Measurements from ENCODE around the gene PACS1.

PACS1 gene

DNA sequence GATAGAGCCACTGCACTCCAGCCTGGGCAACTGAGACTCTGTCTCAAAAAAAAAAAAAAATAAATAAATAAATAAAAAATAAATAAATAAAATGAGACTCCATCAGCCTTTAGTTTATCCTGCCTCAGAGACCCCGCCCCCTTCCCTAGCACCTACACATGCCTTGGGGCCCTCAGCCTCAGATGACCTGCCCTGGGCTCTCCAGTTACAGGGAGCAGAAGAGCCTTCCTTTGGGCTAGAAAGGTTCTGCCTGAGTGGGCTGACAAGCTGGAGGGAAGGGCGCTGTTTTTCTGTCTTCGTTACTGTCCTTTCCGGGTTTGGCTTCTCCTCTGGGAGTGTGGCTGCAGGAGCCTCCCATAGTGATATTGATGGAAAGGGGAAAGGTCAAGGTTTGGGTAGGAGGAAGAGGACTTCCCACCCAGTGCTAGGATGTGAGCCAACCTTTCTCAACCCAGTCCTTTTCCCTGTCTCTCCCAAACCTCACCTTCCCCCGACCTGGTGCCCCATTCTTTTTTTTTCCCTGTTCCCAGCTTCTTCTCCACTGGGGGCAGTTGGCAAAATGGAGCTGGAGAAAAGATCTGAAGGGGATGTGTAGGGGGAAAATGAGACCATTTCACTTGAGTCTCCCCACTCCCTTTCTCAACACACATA is 19.4 kb upstream of the PACS1 start:
- no peak for DNase-seq

DNA sequence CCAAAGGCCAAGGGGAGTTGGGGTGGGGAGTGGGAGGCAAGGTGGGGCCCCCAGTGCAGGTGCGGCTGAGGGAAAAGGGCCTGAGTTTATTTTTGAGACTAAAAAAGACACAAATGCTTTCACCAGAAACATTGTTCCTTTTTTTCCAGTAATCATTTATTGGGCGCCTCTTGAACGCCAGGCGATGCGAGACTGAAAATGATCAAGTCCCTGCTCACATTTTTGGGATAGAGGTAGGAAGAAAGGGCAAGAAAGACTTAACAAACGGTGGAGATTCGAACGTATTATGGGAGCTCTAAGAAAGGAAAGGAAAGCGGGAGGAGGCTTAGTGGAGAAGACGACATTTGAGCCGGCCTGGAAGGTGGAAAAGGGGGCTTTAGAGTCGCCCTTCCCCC is 18.7 kb upstream of the PACS1 start:
- no peak for DNase-seq

DNA sequence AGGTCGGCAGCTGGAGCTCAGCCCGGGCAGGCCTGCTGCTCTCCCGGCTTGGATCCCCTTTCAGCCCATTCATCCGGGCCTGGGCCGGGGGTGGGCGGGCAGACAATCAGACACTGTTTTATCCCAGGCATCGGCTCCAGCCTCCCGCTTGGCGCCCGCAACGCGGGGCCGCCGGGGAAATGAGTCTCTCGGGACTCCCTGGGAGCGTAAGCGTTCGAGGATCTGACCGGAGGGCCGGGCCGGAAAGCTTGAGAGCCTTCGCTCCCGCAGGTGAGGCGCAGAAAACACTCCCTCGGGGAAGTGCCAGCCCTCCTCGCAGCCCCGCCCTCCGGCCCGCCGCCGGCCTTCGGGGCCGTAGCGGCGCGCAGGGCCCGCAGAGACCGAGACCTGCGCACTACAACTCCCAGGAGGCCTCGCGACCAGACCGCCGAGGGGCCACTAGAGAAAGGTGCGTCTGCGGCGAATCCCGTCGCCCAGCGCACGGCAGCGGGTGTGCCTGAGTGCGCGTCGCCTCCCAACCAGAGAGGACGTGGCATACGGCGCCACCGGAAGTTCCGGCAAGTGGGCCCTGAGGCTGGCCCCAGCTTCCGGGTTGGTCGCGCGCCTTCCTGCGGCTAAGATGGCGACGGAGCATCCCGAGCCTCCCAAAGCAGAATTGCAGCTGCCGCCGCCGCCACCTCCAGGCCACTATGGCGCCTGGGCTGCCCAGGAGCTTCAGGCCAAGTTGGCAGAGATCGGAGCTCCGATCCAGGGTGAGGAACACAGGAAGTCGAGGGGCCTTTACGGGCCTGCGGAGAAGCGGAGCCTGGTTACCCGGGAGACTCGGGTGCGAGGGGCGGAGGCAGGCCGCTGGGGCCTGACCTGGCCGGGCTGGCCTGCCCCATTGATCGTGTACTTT is 18.1 kb upstream of the PACS1 start, which contains the start of gene SF3B2:
Gene SF3B2 (plus strand): TSS at position 599 of the 898 bp plus-strand sequence. CDS start 21 bp downstream, at position 620.
- peak; percentile 78 for DNase-seq

DNA sequence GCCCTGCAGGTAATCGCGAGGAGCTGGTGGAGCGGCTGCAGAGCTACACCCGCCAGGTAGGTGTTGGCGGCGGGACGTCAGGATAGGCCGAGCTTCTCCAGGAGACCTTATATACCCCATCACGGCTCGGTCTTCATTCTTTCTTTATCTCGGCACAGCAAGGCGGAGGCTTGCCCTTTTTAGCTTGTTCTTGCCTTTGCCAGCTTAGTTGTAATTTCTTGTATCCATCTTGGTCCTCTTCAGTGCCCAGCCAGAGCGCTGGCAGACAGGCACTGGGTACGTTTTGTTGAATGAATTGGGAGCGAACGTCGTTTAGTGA is 17.4 kb upstream of the PACS1 start:
- no peak for DNase-seq

DNA sequence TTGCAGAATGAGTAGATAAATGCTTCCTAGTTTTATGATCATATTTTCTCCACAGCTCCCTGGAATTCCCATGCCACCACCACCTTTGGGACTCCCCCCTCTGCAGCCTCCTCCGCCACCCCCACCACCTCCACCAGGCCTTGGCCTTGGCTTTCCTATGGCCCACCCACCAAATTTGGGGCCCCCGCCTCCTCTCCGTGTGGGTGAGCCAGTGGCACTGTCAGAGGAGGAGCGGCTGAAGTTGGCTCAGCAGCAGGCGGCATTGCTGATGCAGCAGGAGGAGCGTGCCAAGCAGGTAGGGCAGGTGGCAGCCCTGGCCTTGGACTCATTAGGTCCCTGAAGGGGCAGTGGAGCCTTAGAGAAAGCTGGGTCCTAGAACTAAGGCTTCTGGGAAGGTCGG is 15.1 kb upstream of the PACS1 start:
- DNase-seq: no peak

DNA sequence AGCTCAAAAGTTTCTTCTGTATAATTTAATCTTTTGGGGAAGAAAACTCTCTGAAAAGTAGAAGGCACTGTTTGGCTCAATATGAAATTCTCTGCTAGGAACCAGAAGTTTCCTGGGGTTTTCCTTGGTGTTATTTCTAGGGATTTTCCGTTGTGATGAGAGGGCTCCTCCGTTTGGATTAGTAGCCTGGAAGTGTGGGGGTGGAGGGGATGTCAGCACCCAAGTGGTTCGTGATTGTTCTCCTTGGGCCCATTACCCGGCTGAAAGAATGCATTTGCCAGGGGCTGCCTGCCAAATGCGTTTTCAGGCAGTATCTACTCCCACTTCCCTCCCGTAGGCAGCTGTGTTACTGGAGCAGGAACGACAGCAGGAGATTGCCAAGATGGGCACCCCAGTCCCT is 13.6 kb upstream of the PACS1 start:
- no peak for DNase-seq

DNA sequence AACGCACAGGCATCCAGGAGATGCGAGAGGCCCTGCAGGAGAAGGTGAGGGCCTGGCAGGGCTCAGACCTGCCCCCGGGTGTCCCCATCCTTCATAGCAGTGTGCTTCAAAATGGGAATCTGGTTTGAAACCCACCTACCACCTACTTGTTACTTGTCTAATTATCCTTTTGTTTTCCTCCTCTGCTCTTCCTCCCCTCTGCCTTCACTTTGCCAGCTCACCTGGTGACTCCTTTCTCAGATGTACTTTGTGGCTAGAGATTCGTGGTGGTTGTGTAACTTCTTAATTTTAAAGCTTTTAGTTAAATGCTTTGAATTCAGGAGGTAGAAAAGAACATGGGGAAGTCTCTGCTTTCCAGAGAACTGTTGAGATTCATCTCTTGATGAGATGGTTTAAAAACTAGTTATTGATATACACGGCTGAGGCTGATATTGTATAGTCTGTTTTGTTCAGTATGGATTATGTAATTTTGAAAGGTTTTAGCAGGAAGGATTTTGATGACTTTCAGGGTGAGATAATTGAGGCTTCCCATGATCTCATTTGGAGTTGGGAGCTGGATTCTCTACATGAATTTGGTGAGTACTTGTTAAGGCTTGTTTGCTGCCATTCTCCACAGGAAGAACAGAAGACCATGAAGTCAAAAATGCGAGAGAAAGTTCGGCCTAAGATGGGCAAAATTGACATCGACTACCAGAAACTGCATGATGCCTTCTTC is 9.9 kb upstream of the PACS1 start:
- DNase-seq: no peak

DNA sequence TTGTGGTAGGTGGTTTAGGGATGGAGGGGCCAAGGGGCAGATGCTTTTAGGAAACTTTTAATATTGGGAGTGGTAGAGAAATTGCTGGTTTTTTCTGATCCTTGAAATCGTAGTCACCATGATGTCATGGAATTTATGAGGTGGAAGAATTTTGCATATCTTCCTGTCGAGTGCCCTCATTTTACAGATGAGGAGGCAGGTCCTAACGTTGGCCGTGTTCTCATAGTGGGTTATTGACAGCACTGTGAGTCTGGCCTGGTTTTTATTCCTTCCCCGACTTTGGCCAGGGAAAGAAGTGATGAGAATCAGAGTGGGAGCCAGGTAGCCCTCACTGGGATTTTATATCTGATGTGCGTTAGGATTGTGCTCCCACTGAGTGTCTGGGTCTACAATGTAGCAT is 8.8 kb upstream of the PACS1 start:
- DNase-seq: no peak

DNA sequence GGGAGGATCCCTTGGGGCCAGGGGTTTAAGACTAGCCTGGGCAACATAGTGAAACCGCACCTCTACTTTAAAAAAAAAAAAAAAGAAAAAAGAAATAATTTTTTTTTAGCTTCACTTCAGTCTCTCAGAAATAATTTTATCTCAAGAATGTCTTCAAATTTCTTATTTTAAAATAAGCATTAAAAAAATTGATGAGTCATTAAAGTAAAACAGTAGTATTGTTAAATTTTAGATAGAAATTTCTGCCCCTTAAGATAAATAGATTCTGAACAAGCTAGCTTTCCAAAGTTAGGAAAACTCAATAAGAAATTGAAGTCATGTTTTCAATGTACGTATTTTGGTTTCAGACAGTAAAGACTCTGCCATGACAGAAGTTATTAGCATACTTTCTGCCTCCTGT is 7.7 kb upstream of the PACS1 start:
- no peak for DNase-seq

DNA sequence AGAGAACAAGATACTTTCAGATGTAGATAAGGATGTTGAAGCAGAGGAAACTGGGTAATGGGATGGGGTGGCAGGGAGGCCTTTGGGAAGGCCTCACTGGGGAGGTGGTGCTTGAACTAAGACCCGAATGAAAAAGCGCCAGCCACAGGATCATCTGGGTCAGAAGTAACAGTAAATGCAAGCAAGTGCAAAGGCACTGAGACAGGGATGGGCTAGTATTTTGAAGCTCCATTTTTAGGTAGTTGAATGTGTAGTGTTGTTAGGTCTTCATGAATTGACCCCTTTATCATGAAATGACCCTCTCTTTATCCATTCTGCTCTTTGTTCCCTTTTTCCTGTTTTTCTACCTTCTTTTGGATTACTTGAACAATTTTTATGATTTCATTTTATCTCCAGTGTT is 6.2 kb upstream of the PACS1 start:
- no peak for DNase-seq

DNA sequence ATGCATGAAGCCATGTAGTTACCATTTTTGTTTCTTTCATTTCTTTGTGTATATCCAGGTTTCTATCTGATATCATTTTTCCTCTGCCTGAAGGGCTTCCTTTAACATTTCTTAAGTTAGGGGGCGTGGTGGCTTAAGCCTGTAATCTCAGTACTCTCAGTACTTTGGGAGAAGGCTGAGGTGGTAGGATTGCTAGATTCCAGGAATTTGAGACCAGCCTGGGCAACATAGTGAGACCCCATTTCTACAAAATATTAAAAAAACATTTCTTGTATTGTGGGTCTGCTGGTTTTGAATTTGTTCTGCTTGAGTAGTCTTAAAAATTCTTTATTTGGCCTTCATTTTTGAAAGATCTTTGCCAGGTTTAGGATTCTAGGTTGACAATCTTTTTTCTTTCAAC is 5.5 kb upstream of the PACS1 start:
- DNase-seq: no peak

DNA sequence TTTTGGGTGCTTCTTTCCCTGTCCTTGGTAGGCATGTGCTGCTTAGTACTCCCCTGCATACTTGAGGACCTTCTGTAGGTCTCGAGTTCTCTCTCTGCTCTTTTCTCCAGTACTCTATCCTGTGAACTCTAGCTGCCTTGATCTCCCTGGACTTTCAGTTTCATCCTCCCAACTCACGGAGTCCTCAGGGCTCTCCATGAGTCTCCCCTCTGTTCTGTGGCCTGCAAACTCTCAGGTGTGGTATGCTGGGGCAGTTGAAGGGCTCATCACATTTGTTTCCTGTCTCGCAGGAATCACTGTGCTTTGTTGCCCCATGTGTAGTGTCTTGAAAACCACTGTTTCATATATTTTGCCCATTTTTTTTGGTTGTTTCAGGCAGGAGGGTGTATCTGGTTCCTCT is 3.3 kb upstream of the PACS1 start:
- no peak for DNase-seq

DNA sequence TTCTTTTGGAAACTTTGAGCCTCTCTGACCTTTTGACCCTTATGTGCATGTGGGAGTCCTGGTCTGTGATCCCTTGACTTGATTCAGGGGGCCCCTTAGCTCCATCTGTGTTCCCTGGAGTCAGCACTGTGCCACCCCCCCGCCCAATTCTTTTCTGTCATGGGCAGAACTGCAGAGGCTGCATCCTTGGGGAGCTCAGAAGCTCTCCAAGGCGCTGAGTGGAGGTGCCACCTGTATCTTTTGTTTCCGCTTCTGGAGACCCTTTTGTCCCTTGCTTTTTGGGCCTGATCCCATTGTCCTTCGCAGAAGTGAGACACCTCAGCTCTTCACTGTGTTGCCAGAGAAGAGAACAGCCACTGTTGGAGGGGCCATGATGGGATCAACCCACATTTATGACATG is 2.4 kb upstream of the PACS1 start:
- no peak for DNase-seq

DNA sequence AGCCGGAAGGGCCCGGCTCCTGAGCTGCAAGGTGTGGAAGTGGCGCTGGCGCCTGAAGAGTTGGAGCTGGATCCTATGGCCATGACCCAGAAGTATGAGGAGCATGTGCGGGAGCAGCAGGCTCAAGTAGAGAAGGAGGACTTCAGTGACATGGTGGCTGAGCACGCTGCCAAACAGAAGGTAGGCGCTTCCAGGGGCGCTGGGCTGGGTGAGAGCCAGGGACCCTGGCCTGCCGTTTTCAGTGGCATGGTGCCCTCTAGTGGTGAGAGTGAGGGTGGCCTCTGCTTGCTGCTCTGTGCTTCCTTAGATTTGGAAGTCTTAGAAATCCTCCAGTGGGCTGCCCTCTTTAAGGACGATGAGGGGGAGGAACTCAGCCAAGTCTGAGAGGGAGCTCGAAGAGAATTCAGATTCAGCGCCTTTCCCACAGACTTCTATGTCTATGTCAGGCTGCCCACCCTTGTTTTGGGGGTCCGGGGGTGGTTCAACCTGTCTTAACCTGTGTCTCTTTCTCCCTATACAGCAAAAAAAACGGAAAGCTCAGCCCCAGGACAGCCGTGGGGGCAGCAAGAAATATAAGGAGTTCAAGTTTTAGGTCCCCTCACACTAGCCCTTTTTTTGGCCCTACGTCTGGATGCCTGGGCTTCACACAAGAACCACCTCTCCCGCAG is 1.8 kb upstream of the PACS1 start:
- DNase-seq: no peak

DNA sequence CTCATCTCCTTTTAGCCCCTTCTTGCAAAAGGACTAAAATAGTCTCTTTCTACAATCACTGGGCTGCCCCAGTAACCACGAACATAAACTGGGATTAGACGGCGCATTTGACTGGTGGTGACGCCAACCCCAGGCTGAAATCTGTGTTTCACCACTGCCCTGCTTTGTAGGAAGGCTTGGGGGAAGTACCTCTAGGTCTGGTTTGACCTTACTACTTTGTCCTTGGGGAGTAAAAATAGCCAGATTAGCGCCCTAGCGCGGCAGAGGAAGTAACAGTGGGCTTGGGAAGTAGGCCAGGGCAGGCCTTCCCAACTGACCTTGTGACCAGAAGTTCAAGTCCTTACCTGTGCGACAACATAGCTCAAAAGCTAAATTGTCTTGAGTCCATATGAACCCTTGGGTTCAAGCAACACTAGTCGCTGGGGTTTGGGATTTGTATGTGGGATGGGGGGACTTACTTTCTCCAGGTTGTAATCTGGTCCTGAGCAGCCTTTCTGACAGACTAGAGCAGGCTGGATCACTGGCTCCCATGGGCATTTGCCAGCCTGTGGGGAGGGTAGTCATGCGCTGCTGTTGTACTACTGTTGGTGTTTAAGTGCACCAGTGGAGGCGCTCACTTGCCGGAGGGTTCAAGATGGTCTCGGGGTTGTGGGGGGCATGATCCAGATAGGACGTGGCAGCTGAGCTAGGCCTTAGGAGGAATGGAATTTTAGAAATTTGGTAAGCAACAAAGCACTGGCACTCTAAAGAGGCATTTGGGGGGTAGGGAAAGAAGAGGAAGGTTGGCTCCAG is 953 bp upstream of the PACS1 start:
- DNase-seq: no peak

DNA sequence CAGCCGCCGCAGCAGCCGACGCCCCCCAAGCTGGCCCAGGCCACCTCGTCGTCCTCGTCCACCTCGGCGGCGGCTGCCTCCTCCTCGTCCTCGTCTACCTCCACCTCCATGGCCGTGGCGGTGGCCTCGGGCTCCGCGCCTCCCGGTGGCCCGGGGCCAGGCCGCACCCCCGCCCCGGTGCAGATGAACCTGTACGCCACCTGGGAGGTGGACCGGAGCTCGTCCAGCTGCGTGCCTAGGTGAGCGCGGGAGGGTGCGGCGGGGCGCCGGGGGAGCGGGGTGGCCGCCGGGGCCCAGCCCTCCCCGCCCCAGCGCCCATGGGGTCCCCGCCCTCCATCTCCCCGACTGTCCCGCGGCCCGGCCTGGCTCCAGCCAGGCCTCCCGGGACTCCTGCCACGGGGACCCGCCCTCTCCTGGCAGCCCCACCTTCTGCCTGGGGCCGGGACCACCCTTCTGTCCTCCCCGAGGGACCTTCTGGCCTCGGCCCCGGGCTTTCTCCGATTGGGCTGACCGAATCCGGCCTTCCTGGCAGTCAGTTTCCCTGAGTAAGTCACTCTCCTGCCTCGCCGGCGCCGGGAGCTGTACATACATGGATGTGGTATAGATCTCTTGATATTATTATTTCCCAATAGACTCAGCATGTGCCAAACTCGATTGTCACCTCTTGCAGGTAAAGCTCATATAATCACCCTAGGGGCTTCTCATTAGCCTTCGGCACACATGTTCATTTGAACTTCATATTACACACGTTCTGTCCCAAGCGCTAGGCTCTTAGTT is 720 bp downstream of the PACS1 start:
- DNase-seq: no peak

DNA sequence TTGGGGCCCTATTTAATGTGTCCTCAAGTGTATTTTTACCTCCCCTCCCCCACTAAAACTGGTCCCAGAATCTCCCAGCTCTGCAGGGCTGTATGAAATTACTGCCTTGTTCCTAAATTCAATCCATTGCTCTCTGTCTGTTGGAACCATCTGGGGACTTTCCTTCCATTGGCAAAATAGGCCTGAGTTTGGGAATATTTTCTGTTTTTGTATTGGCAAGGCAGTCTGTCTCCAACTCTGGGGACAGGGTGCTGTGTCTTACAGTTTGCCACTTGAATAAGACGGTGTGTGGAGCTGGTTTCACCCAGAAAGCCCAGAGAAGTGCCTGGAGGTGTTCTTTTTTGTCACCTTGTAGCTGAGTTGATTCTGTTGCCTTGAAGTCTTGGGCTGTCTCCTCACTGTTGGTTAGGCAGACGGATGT is 1.3 kb downstream of the PACS1 start:
- no peak for DNase-seq

DNA sequence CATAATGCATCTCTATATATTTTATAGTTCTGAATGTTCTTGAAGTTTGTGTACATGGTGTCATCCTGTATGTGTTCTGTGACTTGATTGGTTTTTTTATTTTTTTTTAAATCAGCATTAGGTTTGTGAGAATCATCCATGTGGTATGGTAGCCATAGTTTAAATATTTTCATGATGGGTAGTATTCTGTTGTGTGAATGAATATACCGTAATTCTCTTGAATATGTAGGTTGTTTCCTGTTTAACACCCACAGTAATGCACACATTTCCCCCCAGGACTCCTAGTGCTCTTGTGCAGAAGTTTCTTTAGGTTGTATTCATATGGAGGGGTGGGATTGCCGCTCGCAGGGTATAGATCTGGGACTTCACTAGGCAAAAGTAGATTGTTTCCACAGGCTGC is 2.0 kb downstream of the PACS1 start:
- no peak for DNase-seq

DNA sequence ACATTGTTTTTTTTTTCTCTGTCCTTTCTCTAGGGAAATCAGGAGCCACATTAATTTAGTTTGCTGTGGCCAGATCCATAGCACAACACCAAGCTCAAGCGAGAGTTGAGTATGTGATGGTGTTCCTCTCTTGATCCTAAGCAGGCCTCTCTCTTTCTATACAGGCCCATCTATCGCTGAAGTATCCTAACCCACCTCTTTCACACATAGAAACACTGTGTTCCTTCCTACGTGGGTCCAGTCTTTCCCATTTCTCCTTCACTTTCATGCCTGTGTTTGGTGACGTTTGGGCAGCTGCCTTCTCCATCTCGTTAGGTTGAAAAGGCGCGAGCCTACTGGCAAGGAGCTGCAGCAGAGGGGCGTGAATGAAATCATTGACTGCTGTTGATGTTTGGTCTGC is 2.4 kb downstream of the PACS1 start:
- DNase-seq: no peak

DNA sequence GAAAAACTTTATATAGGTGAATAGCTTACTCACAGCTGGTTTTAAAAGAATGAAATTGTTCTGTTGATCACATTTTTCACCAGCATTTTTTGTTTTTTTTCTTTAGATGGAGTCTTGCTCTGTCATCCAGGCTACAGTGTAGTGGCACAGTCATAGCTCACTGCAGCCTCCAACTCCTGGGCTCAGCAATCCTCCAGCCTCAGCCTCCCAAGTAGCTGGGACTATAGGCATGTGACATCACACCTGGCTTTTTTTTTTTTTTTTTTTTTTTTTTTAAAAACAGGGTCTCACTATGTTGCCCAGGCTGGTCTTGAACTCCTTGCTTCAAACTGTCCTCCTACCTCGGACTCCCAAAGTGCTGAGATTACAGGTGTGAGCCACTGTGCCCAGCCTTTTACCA is 3.6 kb downstream of the PACS1 start:
- no peak for DNase-seq

DNA sequence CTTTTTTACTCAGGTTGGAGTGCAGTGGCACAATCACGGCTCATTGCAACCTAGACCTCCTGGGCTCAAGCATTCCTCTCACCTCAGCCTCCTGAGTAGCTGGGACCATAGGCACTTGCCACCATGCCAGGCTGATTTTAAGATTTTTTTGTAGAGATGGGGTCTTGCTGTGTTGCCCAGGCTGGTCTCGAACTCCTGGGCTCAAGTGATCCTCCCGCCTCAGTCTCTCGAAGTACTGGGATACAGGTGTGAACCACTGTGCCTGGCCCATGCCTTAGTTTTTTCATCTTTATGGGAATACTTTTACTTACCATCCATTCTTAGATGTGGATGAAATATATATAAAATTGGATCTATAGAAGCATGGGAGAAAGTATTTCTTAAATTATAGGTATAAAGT is 5.2 kb downstream of the PACS1 start:
- DNase-seq: no peak

DNA sequence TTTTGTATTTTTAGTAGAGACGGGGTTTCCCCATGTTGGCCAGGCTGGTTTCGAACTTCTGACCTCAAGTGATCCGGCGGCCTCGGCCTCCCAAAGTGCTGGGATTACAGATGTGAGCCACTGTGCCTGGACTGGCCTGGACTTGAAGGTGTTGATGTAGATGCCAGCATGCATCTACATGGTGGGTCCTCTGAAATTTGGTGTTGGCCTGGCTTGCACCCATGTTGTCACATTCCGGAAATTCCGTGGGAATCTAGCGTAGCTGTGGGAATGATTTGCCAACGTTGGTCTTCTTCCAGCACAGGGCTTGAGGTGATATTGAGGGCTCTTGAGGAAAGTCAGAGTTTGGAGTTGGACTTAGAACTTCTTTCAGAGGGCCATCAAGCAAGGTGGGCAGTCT is 6.5 kb downstream of the PACS1 start:
- no peak for DNase-seq

Measured in GOT3 (cell line).